ENCODE data around the gene MAP1B. TPM values are rescaled to one million over a fixed set of nuclear protein-coding genes. Genes with fewer than 3 reads are reported as not detected.

The MAP1B gene
- total RNA-seq, 1 donor from 2014 or later: 0.57 TPM

DNA sequence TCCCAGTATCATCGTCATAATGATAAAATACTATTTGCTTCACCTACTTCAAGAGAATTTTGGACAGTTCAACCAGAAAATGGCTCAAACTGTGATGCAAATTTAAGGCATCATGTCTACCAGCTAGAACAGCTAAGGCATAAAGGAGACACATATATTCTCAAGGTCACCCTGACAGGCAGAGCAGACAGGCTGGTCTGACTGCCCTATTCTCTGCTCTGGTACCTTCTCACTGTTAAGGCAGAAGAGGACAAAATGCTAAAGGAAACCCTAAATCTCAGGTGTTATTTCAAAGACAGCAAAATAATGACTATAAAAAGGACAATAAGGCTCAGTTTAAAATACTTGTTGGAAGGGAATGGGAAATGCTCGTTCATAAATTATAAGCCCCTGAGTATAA, 125.6 kb downstream of the MAP1B start:
- Mint-ChIP-seq H3K27ac (no peak overlapping the region), H3K27me3 (ENCODE audit: low read depth) (peaks cover 25% of the 10 kb centered on the region), H3K4me1 (ENCODE audit: low read depth) (peaks cover 42% of the 10 kb centered on the region), H3K9me3 (no peaks in the 10 kb centered on the region), H3K36me3 (ENCODE audit: low read depth) (peaks cover 68% of the 10 kb centered on the region), H3K4me3 (ENCODE audit: low read depth) (no peak overlapping the region)
- intact Hi-C loops (cut with micrococcal nuclease): loop anchor here (1.0 to 10.0 kb wide), 3 partner anchors 74 to 648 kb away; partner anchors contain the start of gene MCCC2
- DNase-seq (ENCODE audit: low spot score): no peak

GRCh38 chr5:72233835-72234234, 126.6 kb downstream of the MAP1B start:
- Mint-ChIP-seq H3K27me3 (ENCODE audit: low read depth) (peaks cover 25% of the 10 kb centered on the region), H3K4me3 (ENCODE audit: low read depth) (no peak overlapping the region), H3K9me3 (no peaks in the 10 kb centered on the region), H3K36me3 (ENCODE audit: low read depth) (peaks cover 71% of the 10 kb centered on the region), H3K4me1 (ENCODE audit: low read depth) (peaks cover 42% of the 10 kb centered on the region), H3K27ac (no peak overlapping the region)
- intact Hi-C loops (cut with micrococcal nuclease): loop anchor here (1.0 to 10.0 kb wide), 4 partner anchors 39 to 649 kb away; partner anchors contain the start of gene MCCC2
- no peak for DNase-seq (ENCODE audit: low spot score)

DNA sequence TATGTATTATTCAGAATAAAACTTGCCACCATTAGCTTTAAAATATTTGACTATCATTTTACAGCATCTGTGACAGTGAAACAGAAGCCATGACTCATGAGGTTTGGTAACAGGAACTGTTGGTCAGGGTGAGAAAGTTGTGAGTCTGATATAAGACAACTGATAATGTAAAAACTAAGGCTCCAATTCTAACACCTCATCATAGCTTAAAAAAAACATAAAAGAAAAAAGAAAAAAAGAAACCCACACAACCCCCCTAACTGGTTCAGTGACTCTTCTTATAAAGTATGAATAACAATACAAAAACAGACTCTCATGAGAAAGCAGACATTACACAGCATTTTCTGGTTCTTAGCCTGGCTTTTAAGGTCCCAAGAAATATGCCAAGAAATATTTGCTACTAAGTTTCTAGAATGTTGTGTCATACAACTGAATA, 127.0 kb downstream of the MAP1B start:
- DNase-seq (ENCODE audit: low spot score): no peak
- Mint-ChIP-seq H3K9me3 (no peaks in the 10 kb centered on the region), H3K27ac (no peak overlapping the region), H3K4me3 (ENCODE audit: low read depth) (no peak overlapping the region), H3K4me1 (ENCODE audit: low read depth) (peaks cover 42% of the 10 kb centered on the region), H3K27me3 (ENCODE audit: low read depth) (peaks cover 25% of the 10 kb centered on the region), H3K36me3 (ENCODE audit: low read depth) (peaks cover 71% of the 10 kb centered on the region)
- intact Hi-C loops (cut with micrococcal nuclease): loop anchor here (1.0 to 10.0 kb wide), 4 partner anchors 39 to 649 kb away; partner anchors contain the start of gene MCCC2

- Mint-ChIP-seq H3K4me3 (ENCODE audit: low read depth) (no peak overlapping the region), H3K27me3 (ENCODE audit: low read depth) (peaks cover 26% of the 10 kb centered on the region), H3K27ac (no peak overlapping the region), H3K9me3 (no peaks in the 10 kb centered on the region), H3K4me1 (ENCODE audit: low read depth) (peaks cover 42% of the 10 kb centered on the region), H3K36me3 (ENCODE audit: low read depth) (peaks cover 72% of the 10 kb centered on the region)
- no peak for DNase-seq (ENCODE audit: low spot score)
- intact Hi-C loops (cut with micrococcal nuclease): loop anchor here (1.0 to 10.0 kb wide), 4 partner anchors 40 to 650 kb away; partner anchors contain the start of gene MCCC2
Observed at GRCh38 chr5:72234868-72235267, 127.6 kb downstream of the MAP1B start.

GRCh38 chr5:72235725-72236124, 128.4 kb downstream of the MAP1B start:
- Mint-ChIP-seq H3K27me3 (ENCODE audit: low read depth) (peaks cover 20% of the 10 kb centered on the region), H3K4me1 (ENCODE audit: low read depth) (peaks cover 38% of the 10 kb centered on the region), H3K36me3 (ENCODE audit: low read depth) (peaks cover 64% of the 10 kb centered on the region), H3K9me3 (no peaks in the 10 kb centered on the region), H3K27ac (no peak overlapping the region), H3K4me3 (ENCODE audit: low read depth) (no peak overlapping the region)
- intact Hi-C loops (cut with micrococcal nuclease): loop anchor here (10.0 kb wide), 1 partner anchor 651 kb away; the partner anchor contains the start of gene MCCC2
- DNase-seq (ENCODE audit: low spot score): no peak

- DNase-seq (ENCODE audit: low spot score): no peak
- H3K4me1 Mint-ChIP-seq (ENCODE audit: low read depth): peaks cover 29% of the 10 kb centered on the region
Observed at GRCh38 chr5:72237415-72237814, 130.1 kb downstream of the MAP1B start.

DNA sequence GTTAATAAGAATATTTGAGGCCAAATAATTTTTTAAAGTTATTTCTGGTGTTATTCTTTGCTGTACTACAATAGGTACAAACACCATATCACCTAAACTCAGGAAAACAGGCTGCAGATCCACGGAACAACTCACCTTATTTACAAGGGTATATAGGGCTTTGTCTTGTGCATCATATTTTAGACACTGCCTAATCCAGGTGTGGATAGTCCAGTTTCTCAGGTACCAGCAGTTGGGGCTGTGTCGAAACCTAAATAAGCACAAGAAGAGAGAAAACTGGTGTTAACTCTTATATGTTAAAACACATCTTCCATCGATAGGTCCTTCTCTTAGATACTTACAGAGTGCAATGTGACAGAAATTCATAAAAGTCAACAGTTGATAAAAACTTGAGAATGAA, 130.6 kb downstream of the MAP1B start:
- Mint-ChIP-seq H3K27ac (no peak overlapping the region), H3K36me3 (ENCODE audit: low read depth) (peaks cover 54% of the 10 kb centered on the region), H3K4me3 (ENCODE audit: low read depth) (no peak overlapping the region), H3K27me3 (ENCODE audit: low read depth) (peaks cover 14% of the 10 kb centered on the region), H3K4me1 (ENCODE audit: low read depth) (peaks cover 24% of the 10 kb centered on the region), H3K9me3 (no peaks in the 10 kb centered on the region)
- DNase-seq (ENCODE audit: low spot score): no peak
- intact Hi-C loops (cut with micrococcal nuclease): loop anchor here (10.0 kb wide), 1 partner anchor 653 kb away; the partner anchor contains the start of gene MCCC2

More at GRCh38 chr5:72237415-72237814, 130.1 kb downstream of the MAP1B start:
- peaks cover 57% of the 10 kb centered on the region for H3K36me3 Mint-ChIP-seq (ENCODE audit: low read depth)
- intact Hi-C loops (cut with micrococcal nuclease): loop anchor here (10.0 kb wide), 1 partner anchor 653 kb away; the partner anchor contains the start of gene MCCC2
- no peak overlapping the region for H3K27ac Mint-ChIP-seq
- H3K27me3 Mint-ChIP-seq (ENCODE audit: low read depth): peaks cover 14% of the 10 kb centered on the region
- H3K9me3 Mint-ChIP-seq: no peaks in the 10 kb centered on the region
- no peak overlapping the region for H3K4me3 Mint-ChIP-seq (ENCODE audit: low read depth)

DNA sequence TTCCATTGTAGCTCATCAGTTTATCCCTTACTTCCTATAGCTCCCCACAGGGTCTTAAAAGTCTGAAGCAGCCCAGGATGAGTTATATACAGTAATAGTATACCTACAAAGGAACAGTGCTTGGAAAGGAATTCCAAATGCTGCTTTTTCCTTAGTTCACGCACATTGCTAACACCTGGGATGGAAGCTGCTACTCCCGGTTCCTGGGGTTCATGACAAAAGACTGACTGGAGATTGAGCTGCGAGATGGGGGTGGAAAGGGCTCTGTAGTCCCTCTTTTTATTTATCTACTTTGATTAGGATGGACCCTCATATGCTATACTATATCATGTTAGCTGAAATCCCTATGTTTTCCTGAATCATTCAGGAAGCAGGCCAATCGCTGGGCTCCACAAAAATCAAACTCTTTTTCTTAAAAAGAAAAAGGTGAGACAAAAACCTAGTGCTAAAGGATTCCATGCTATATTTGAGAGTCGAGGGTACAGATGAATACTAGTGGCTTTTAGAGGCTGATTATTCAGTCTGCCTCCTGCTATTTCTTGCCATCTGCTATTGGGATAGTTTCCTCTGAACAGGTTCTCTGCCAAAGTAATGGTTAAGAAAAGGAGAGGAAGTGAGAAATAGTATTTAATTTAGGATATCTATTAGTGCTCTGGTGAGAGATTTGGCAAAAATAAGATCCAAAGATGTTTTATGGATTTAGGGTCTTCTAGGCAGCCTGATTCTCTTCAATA, 131.6 kb downstream of the MAP1B start:
- Mint-ChIP-seq H3K4me1 (ENCODE audit: low read depth) (peaks cover 21% of the 10 kb centered on the region), H3K27me3 (ENCODE audit: low read depth) (peaks cover 14% of the 10 kb centered on the region), H3K4me3 (ENCODE audit: low read depth) (no peak overlapping the region), H3K27ac (no peak overlapping the region), H3K36me3 (ENCODE audit: low read depth) (peaks cover 51% of the 10 kb centered on the region), H3K9me3 (no peaks in the 10 kb centered on the region)
- intact Hi-C loops (cut with micrococcal nuclease): loop anchor here (10.0 kb wide), 1 partner anchor 654 kb away; the partner anchor contains the start of gene MCCC2
- DNase-seq (ENCODE audit: low spot score): no peak

GRCh38 chr5:72241346-72242003, 134.2 kb downstream of the MAP1B start:
- H3K36me3 Mint-ChIP-seq (ENCODE audit: low read depth): peaks cover 35% of the 10 kb centered on the region
- H3K9me3 Mint-ChIP-seq: no peaks in the 10 kb centered on the region
- DNase-seq (ENCODE audit: low spot score): no peak
- no peak overlapping the region for H3K27ac Mint-ChIP-seq
- intact Hi-C loops (cut with micrococcal nuclease): no loop called here
- H3K4me1 Mint-ChIP-seq (ENCODE audit: low read depth): peaks cover 16% of the 10 kb centered on the region
- no peak overlapping the region for H3K4me3 Mint-ChIP-seq (ENCODE audit: low read depth)
- H3K27me3 Mint-ChIP-seq (ENCODE audit: low read depth): peaks cover 7% of the 10 kb centered on the region

GRCh38 chr5:72242796-72243475, 135.7 kb downstream of the MAP1B start:
- Mint-ChIP-seq H3K36me3 (ENCODE audit: low read depth) (peaks cover 22% of the 10 kb centered on the region), H3K27ac (no peak overlapping the region), H3K4me1 (ENCODE audit: low read depth) (peaks cover 19% of the 10 kb centered on the region), H3K9me3 (no peaks in the 10 kb centered on the region), H3K4me3 (ENCODE audit: low read depth) (no peak overlapping the region), H3K27me3 (ENCODE audit: low read depth) (peaks cover 3% of the 10 kb centered on the region)
- DNase-seq (ENCODE audit: low spot score): no peak
- intact Hi-C loops (cut with micrococcal nuclease): no loop called here

DNA sequence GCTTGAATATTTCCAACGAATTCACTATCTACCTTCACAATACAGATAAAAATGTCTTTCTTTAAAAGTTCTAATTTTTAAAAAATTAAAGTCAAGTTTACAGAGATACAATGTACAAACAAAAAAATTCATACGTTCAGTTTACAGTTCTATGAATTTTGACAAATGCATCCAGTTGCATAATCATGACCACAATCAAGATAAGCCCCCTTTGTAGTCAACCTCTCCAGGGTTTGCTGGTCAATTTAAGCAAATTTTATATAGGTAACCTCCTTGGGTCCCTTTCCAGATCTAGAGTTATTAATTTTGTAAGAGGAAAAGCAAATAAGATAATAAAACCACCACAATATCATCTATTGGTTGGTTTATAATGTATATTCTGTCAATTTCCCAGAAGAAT, 136.4 kb downstream of the MAP1B start:
- intact Hi-C loops (cut with micrococcal nuclease): no loop called here
- H3K4me3 Mint-ChIP-seq (ENCODE audit: low read depth): no peak overlapping the region
- H3K27me3 Mint-ChIP-seq (ENCODE audit: low read depth): peaks cover 3% of the 10 kb centered on the region
- no peaks in the 10 kb centered on the region for H3K9me3 Mint-ChIP-seq
- H3K4me1 Mint-ChIP-seq (ENCODE audit: low read depth): peaks cover 19% of the 10 kb centered on the region
- DNase-seq (ENCODE audit: low spot score): no peak
- no peak overlapping the region for H3K27ac Mint-ChIP-seq
- peaks cover 14% of the 10 kb centered on the region for H3K36me3 Mint-ChIP-seq (ENCODE audit: low read depth)

- peaks cover 2% of the 10 kb centered on the region for H3K27me3 Mint-ChIP-seq (ENCODE audit: low read depth)
- H3K4me1 Mint-ChIP-seq (ENCODE audit: low read depth): peaks cover 19% of the 10 kb centered on the region
- no peaks in the 10 kb centered on the region for H3K9me3 Mint-ChIP-seq
- no peak overlapping the region for H3K27ac Mint-ChIP-seq
- peaks cover 10% of the 10 kb centered on the region for H3K36me3 Mint-ChIP-seq (ENCODE audit: low read depth)
- intact Hi-C loops (cut with micrococcal nuclease): no loop called here
- H3K4me3 Mint-ChIP-seq (ENCODE audit: low read depth): no peak overlapping the region
- no peak for DNase-seq (ENCODE audit: low spot score)
Observed at GRCh38 chr5:72244862-72245371, 137.6 kb downstream of the MAP1B start.

Measured in activated T-helper 2 cell treated with anti-CD3 and anti-CD28 coated beads, Interferon-gamma antibody, Interleukin-2, Interleukin-4, amounts not matched to agents 10 μg/mL and 5 μg/mL and 100 μg/mL, durations not matched to agents 14 hours and 24 hours and 36 hours (primary cell).